GM12864 (cell line): ENCODE measurements around the gene LRBA.

ENCODE experiments used
- DNase-seq: peaks from one replicate; pipeline ENCODE4 v3.0.0-alpha.2; 2011; ENCODE audit warnings: low read depth
- H3K4me3 ChIP-seq: 2 replicates; pipeline ENCODE4 v1.5.1; 2011; ENCODE audit warnings: mild to moderate bottlenecking, low read depth, low read length, control low read depth
- TF ChIP-seq, protein P1 (sequence below): IDR thresholded peaks from 2 replicates; pipeline ENCODE4 v1.5.1; 2011; ENCODE audit warnings: low read depth, mild to moderate bottlenecking, moderate library complexity, low read length, control low read depth, inconsistent platforms; ENCODE audit errors: missing control alignments

LRBA gene

DNA sequence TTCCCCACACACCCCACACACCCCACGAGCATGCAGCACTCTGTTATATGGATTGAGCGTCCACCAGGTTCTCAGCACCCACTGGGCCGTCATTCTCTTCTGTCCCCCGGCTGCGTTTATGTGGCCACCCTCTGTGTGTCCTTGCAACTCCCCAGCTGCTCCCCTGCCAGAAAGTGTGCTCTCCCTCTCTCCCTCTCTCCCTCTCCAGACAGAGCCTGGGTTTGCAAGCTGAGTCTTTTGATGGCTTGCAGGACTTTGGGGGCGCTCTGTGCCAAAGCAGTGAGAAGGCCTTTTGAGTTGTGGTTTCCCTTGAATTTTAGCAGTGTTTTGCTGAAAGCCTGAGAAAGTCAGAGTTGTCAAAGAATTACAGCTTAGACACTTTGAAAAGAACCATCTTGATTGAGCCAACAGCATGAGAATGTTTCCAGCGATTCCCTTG lies 763.3 kb downstream of the LRBA start:
- H3K4me3 ChIP-seq = no peak overlapping the region
- DNase-seq = no peak
- TF ChIP-seq, protein P1, sequence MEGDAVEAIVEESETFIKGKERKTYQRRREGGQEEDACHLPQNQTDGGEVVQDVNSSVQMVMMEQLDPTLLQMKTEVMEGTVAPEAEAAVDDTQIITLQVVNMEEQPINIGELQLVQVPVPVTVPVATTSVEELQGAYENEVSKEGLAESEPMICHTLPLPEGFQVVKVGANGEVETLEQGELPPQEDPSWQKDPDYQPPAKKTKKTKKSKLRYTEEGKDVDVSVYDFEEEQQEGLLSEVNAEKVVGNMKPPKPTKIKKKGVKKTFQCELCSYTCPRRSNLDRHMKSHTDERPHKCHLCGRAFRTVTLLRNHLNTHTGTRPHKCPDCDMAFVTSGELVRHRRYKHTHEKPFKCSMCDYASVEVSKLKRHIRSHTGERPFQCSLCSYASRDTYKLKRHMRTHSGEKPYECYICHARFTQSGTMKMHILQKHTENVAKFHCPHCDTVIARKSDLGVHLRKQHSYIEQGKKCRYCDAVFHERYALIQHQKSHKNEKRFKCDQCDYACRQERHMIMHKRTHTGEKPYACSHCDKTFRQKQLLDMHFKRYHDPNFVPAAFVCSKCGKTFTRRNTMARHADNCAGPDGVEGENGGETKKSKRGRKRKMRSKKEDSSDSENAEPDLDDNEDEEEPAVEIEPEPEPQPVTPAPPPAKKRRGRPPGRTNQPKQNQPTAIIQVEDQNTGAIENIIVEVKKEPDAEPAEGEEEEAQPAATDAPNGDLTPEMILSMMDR = no peak

DNA sequence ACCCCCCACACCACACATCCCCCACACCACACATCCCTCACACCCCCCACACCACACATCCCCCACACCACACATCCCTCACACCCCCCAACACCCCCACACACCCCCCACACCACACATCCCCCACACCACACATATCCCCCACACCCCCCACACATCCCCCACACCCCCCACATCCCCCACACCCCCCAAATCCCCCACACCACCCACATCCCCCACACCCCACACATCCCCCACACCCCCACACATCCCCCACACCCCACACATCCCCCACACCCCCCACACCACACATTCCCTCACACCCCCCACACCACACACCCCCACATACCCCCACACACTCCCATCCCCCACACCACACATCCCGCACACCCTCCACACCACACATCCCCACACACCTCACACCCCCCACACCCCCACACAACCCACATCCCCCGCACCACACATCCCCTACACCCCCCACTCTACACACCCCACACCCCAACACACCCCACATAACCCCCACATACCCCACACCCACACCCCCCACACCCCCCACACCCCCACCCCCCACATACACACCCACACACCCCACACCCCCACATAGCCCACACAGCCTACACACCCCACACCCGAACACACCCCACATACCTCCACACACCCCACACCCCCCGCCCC lies 764.0 kb downstream of the LRBA start:
- TF ChIP-seq, protein P1 = no peak
- no peak overlapping the region for H3K4me3 ChIP-seq
- no peak for DNase-seq

DNA sequence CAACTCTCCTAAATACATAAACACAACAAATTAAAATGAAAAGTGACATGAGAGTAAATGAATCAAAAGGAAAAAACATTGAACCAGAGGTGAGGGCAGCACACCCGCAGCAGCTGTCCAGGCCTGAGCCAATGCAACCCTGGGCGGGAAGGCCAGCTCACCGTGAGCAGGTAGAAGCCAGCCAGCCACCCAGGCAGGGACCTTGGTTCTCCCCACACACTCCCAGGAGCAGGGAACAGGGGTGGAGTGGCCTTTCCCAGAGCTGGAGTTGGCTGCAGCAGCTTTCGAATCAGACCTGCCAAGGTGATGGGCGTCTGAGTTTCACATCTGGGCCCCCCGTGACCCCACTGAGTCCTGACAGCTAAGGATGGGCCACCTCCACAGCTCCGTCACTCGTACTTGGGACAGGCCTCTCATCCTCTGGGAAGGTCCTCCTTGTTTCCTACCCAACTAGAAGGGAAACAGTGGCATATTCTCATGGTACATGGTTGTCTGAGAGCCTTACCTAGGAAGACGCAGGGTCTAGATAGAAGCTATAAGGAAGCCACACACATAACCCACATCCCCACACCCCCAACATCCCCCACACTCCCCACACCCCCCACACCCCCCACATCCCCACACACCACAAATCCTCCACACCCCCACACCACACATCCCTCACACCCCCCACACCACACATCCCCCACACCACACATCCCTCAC lies 764.6 kb downstream of the LRBA start:
- H3K4me3 ChIP-seq = no peak overlapping the region
- DNase-seq = no peak
- TF ChIP-seq, protein P1 = no peak

DNA sequence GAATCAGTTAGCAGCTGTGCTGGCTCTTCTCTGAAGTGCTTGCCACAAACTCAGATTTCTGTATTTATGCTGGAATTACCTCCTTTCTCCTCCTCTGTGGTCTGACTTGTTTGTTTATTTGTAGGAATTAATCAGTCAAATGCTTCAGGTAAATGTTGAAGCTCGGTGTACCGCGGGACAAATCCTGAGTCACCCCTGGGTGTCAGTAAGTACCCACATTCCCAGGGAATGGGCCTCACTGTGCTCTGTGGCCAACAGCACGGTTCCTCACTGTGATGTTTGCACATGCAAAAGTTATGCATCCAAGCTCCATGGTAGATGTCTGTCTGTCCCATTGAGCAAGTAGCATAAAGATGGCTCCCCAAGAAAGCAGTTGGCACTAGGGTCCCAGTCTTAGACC lies 766.9 kb downstream of the LRBA start:
- no peak overlapping the region for H3K4me3 ChIP-seq
- TF ChIP-seq, protein P1 = no peak
- no peak for DNase-seq

DNA sequence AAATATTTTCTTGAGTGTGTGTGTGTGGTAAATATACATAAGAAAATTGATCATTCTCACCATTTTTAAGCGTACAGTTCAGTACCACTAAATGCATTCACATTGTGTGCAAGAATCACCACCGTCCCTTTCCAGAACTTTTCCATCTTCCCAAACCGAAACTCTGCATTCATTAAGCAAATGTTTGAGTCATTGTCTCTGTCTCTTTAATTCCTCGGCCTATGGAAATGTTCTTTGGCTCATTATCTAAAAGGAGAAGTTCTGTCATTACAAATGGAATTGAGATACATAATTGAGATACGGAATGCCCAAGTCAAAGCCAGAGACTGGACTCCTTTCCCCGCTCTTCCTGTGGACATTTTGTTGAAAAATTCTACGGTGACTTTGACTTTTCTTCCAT lies 767.9 kb downstream of the LRBA start:
- no peak overlapping the region for H3K4me3 ChIP-seq
- TF ChIP-seq, protein P1 = no peak
- DNase-seq = no peak

DNA sequence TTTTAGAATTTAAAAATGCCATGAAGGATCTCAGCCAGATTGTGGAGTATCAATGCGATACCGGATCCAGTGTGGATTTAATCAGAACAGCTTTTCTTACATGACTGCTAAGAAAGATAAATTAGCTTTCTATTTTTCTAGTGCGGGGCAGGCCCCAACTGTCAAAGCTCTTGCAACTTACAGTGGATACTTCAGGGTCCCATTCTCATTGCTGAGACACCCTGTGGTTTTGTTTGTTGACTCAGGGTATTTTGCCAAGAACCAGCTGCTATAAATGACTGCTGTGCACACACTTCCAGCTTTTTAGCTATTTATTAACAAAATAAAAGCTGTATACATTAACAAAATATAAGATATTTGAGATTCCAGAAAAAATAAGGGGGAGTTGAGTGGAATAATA lies 770.5 kb downstream of the LRBA start:
- H3K4me3 ChIP-seq = no peak overlapping the region
- no peak for DNase-seq
- TF ChIP-seq, protein P1 = no peak

DNA sequence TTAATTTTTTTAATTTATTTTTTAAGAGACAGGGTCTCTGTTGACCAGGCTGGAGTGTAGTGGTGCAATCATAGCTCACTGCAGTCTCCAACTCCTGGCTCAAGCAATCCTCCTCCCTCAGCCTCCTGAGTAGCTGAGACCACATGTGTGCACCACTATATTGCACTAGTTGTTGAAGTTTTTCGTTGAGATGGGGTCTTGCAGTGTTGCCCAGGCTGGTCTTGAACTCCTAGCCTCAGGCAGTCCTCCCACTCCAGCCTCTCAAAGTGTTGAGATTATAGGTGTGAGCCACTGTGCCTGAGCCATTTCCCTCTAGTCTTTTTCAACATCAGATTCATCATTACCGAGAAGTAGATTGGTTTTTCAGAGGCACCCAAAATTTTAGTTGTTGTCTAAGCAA lies 771.2 kb downstream of the LRBA start:
- TF ChIP-seq, protein P1 = no peak
- DNase-seq = no peak
- no peak overlapping the region for H3K4me3 ChIP-seq
